Right forelimb (tissue), 1 donor: ENCODE measurements around the gene CCDC102B.

ENCODE experiments used
- DNase-seq: peaks from one replicate; pipeline ENCODE4 v3.0.0-alpha.2; 2018

The CCDC102B gene

GRCh38 chr18:69097349-69097748, 299.5 kb downstream of the CCDC102B start:
- DNase-seq = no peak

GRCh38 chr18:69102959-69103358, 305.1 kb downstream of the CCDC102B start:
- no peak for DNase-seq
